Measurements from ENCODE around the gene PFN1. TPM values are rescaled to one million over a fixed set of nuclear protein-coding genes. Genes with fewer than 3 reads are reported as not detected.

The PFN1 gene
- total and polyA plus RNA-seq, 3 donors from 2014 or later, result 244 to 349 (median 257) TPM

GRCh38 chr17:4965311-4965986 lies 17.1 kb upstream of the PFN1 start:
- Histone ChIP-seq H3K27ac (no peak overlapping the region), H3K4me3 (no peak overlapping the region), H3K36me3 (ENCODE audit: low read depth, missing control alignments) (no peaks in the 10 kb centered on the region), H3K27me3 (no peaks in the 10 kb centered on the region), H3K4me1 (peaks cover 22% of the 10 kb centered on the region), H3K9me3 (no peaks in the 10 kb centered on the region)
- TF ChIP-seq POLR2A (IDR thresholded peaks at IDR 0.05) (no peak), CTCF (IDR thresholded peaks at IDR 0.05) (no peak)
- intact Hi-C loops (cut with DNase I; ENCODE audit: low total_unique reads), result no loop called here
- 76 to 78% methylated on average over 15 of the region's 15 CpGs for WGBS, 2 donors
- DNase-seq, result no peak

DNA sequence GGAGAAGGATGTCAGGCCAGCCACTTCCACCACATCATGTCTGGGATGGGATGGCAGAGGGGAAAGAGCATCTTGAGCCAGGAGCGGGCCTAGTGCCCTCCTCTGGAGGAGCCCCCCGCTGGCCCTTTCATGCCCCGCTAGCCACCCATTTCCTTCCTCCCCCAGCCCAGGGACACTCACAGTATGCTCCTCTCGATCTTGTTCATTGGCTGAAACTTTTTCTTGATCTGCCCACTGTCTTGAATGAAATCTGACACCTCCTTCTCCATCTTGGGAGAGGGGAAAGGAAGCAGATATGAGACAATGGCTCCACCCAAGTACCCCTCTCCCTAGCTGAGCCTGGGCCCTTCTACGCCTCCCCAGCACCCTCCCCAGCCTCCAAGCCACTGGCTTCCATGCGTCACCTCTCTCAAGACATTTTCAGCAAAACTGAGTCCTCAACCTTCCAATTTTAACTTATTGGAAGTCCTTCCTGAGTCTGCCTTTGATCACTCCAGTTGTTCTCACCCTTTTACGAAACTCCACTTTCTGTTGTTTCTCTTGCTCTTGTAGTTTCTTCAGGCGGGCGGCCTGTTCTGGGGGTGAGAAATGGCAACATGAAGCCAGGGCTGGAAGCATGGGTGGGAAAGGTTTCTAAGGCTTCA lies 12.1 kb upstream of the PFN1 start:
- DNase-seq, result no peak
- intact Hi-C loops (cut with DNase I; ENCODE audit: low total_unique reads), result no loop called here
- no peaks in the 10 kb centered on the region for H3K36me3 ChIP-seq (ENCODE audit: low read depth, missing control alignments)
- H3K9me3 ChIP-seq, result no peaks in the 10 kb centered on the region
- H3K4me1 ChIP-seq, result peaks cover 2% of the 10 kb centered on the region
- no peak overlapping the region for H3K27ac ChIP-seq
- TF ChIP-seq POLR2A (IDR thresholded peaks at IDR 0.05) (no peak), CTCF (IDR thresholded peaks at IDR 0.05) (no peak)
- H3K4me3 ChIP-seq, result no peak overlapping the region
- H3K27me3 ChIP-seq, result no peaks in the 10 kb centered on the region
- 88 to 90% methylated on average over 9 of the region's 9 CpGs for whole genome bisulfite sequencing, 2 donors

- Histone ChIP-seq H3K4me3 (no peak overlapping the region), H3K4me1 (no peaks in the 10 kb centered on the region), H3K9me3 (no peaks in the 10 kb centered on the region), H3K36me3 (ENCODE audit: low read depth, missing control alignments) (no peaks in the 10 kb centered on the region), H3K27me3 (no peaks in the 10 kb centered on the region), H3K27ac (no peak overlapping the region)
- no peak for DNase-seq
- 87 to 88% methylated on average over 18 of the region's 18 CpGs for WGBS, 2 donors
- TF ChIP-seq POLR2A (IDR thresholded peaks at IDR 0.05) (no peak), CTCF (IDR thresholded peaks at IDR 0.05) (no peak)
- intact Hi-C loops (cut with DNase I; ENCODE audit: low total_unique reads), result no loop called here
Observed at GRCh38 chr17:4959261-4959965, 11.1 kb upstream of the PFN1 start.

DNA sequence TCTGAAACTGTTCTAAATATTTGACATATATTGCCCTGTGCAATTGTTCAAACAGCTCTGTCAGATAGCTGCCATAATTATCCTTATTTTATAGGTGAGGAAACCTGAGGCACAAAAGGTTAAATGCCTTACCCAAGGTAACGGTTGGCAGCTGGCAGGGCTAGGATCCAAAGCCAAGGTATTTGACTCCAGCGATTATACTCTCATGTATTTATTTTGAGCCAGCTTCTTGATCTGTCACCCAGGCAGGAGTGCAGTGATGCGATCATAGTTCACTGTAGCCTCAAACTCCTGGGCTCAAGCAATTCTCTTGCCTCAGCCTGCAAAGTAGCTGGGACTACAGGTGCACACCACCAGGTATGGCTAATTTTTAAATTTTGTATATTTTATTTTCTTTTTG lies 9.8 kb upstream of the PFN1 start:
- H3K4me1 ChIP-seq, result no peaks in the 10 kb centered on the region
- intact Hi-C loops (cut with DNase I; ENCODE audit: low total_unique reads), result no loop called here
- no peak for TF ChIP-seq CTCF (IDR thresholded peaks at IDR 0.05)
- no peak for TF ChIP-seq POLR2A (IDR thresholded peaks at IDR 0.05)
- DNase-seq, result no peak
- H3K9me3 ChIP-seq, result no peaks in the 10 kb centered on the region
- no peaks in the 10 kb centered on the region for H3K36me3 ChIP-seq (ENCODE audit: low read depth, missing control alignments)
- 75 to 90% methylated on average over 3 of the region's 3 CpGs for whole genome bisulfite sequencing, 2 donors
- no peaks in the 10 kb centered on the region for H3K27me3 ChIP-seq
- no peak overlapping the region for H3K4me3 ChIP-seq
- H3K27ac ChIP-seq, result no peak overlapping the region

Measured in testis (tissue), 3 donors.